Omental fat pad (tissue), 4 donors: ENCODE results near the gene RBMX. TPM values are rescaled to one million over a fixed set of nuclear protein-coding genes. Genes with fewer than 3 reads are reported as not detected.

Experiments
- ATAC-seq: fragments of 150-250 bp; one replicate; pipeline ENCODE4 v1.9.1; 2016; ENCODE audit warnings: mild to moderate bottlenecking, moderate library complexity; ENCODE audit not compliant: low FRiP score
- DNase-seq: peaks from one replicate; pipeline ENCODE4 v3.0.0-alpha.2; 2019; ENCODE audit warnings: low spot score
- total RNA-seq, 4 donors: library from RNA; depleted of rRNA; stranded (reverse); fragments of >200 nt; gene quantifications; one replicate each; pipeline ENCODE4 v1.1.0, GENCODE V29; 2016
- TF ChIP-seq, protein P1 (sequence below), 3 donors: fragments of 450-650 bp; IDR thresholded peaks; one replicate each; pipeline ENCODE4 v1.5.1; 2016 to 2017; ENCODE audit warnings: antibody characterized with exemption in 3 of 3, mild to moderate bottlenecking in 3 of 3, moderate library complexity in 2 of 3

Gene RBMX
- total RNA-seq, 4 donors from 2014 or later, result 168 to 207 (median 184) TPM

DNA sequence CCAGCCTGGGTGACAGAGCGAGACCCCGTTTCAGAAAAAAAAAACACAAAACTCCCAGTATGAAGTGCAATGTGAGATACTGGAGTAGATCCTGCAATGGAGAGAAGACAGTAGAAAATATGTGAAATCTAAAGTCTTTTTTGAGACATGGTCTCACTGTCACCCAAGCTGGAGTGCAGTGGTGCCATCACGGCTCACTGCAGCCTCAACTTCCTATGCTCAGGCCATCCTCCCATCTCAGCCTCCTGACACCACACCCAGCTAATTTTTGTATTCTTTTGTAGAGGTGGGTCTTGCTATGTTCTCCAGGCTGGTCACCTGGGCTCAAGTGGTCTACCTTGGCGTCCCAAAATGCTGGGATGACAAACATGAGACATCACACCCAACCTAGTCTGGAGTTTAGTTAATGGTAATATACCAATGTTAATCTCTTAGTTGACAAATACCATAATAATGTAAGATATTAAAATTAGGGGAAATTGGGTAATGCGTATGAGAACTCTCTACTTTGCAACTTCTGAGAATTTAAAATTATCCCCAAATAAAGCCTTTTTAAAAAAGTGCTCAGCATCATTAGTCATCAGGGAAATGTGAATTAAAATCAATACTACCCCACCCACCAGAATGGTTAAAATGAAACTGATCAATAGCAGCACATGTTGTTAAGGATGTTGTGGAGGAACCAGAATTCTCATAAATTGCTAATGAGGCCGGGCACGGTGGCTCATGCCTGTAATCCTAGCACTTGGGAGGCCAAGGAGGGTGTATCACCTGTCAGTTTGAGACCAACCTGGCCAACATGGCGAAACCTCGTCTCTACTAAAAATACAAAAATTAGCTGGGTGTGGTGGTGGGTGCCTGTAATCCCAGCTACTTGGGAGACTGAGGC is 15.0 kb downstream of the RBMX start:
- TF ChIP-seq, protein P1, sequence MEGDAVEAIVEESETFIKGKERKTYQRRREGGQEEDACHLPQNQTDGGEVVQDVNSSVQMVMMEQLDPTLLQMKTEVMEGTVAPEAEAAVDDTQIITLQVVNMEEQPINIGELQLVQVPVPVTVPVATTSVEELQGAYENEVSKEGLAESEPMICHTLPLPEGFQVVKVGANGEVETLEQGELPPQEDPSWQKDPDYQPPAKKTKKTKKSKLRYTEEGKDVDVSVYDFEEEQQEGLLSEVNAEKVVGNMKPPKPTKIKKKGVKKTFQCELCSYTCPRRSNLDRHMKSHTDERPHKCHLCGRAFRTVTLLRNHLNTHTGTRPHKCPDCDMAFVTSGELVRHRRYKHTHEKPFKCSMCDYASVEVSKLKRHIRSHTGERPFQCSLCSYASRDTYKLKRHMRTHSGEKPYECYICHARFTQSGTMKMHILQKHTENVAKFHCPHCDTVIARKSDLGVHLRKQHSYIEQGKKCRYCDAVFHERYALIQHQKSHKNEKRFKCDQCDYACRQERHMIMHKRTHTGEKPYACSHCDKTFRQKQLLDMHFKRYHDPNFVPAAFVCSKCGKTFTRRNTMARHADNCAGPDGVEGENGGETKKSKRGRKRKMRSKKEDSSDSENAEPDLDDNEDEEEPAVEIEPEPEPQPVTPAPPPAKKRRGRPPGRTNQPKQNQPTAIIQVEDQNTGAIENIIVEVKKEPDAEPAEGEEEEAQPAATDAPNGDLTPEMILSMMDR (IDR thresholded peaks at IDR 0.05), result no peak
- DNase-seq (no peak), ATAC-seq (no peak)

DNA sequence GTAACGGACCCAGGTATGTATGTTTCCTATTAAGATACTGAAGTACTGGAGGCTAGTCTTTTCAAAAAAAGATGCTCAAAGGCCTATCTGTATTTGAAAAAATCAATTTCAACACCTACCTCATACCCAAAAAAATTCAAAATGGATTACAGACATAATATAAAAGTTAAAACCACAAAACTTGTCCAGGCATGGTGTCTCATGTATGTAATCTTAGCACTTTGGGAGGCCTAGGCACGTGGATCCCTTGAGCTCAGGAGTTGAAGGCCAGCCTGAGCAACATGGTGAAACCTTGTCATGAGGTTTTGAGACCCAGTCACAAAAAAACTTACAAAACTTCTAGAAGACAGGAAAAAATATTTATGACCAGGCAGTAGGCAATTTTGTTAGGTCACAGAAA is 16.7 kb downstream of the RBMX start:
- DNase-seq (no peak), ATAC-seq (no peak)
- TF ChIP-seq, protein P1 (IDR thresholded peaks at IDR 0.05), result no peak

DNA sequence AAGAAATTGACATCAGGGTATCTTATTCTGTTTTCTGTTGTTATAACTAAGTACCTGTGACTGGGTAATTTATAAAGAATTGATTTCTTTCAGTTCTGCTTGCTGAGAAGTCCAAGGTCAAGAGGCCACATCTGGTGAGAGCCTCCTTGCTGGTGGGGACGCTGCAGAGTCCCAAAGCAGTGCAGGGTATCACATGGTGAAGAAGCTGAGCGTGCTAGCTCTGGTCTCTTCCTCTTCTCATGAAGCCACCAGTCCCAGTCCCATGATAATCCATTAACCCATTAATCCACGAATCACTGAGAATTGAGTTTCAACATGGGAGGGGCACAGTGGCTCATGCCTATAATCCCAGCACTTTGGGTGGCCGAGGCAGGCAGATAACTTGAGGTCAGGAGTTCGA is 18.0 kb downstream of the RBMX start:
- DNase-seq (no peak), ATAC-seq (no peak)
- TF ChIP-seq, protein P1 (IDR thresholded peaks at IDR 0.05), result no peak

DNA sequence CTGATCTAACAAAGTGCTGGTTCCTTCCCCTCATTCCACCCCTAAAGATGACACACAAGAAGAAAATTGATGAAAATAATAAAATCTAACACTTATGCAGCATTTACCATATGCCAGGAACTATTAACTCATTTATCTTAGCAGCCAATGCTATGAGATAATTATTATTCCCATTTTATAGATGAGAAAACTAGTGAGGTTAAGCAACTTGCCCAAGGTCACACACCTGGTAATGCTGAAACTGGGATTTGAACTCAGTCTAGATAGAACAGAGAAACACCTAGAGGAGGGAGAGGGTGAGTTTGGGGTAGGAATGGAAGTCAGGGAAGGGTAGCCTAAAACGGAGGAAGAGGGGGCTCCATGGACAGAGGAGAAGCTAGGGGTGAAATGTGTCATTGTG is 18.6 kb downstream of the RBMX start:
- ATAC-seq (no peak), DNase-seq (no peak)
- TF ChIP-seq, protein P1 (IDR thresholded peaks at IDR 0.05), result no peak

DNA sequence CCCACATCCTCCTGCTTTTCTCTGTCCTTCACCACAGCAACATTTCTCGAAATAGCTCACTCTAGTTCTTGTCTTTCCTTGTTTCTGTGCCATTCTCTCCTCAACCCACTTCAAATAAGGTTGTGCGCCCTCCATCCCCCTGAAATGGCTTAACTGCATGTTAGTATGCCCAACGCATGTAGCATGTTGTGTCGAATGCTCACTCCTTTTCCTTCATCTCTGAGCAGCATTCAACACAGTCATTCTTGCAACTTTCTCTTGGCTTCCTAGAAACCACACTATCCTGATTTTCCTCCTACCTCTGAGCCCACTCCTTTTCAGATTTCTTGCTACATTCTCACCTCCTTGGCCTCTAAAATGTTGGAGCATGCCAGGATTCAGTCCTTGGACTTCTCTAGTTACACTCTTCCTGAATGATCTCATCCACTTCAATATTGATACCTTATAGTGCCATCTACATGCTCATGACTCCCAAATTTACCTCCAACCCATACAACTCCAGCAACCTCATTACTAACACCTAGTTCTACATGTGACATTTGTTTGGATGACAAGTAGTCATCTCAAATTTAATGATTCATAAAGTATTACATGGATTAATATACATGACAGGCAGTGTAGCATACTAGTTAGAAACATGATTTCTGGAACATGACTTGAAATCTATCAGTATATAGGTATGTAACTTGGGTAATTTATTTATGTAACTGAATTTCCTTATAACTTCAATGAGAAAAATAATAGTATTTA is 22.3 kb downstream of the RBMX start:
- ATAC-seq (no peak), DNase-seq (no peak)
- TF ChIP-seq, protein P1 (IDR thresholded peaks at IDR 0.05), result no peak

DNA sequence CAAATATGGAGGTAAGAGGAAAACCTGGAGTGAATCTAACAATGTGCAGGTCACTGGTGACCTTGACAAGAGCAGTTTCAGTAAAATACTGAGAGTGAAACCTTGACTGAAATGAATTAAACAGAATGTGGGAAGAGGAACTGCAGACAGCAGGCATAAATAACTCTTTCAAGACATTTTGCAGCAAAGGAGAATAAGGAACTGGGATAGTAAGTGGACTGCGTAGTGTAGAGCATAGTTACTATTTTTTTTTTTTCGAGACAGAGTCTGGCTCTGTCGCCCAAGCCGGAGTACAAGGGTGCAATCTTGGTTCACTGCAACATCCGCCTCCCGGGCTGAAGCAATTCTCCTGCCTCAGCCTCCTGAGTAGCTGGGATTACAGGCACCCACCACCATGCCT is 24.0 kb downstream of the RBMX start:
- TF ChIP-seq, protein P1 (IDR thresholded peaks at IDR 0.05), result no peak
- DNase-seq (no peak), ATAC-seq (no peak)
